CD4-positive, alpha-beta T cell treated with Interleukin-10 for 1 hour (primary cell): ENCODE results near the gene ZNF653.

Experiments used
- DNase-seq: peaks from one replicate; pipeline ENCODE4 v3.0.0-alpha.2; 2020

The ZNF653 gene

DNA sequence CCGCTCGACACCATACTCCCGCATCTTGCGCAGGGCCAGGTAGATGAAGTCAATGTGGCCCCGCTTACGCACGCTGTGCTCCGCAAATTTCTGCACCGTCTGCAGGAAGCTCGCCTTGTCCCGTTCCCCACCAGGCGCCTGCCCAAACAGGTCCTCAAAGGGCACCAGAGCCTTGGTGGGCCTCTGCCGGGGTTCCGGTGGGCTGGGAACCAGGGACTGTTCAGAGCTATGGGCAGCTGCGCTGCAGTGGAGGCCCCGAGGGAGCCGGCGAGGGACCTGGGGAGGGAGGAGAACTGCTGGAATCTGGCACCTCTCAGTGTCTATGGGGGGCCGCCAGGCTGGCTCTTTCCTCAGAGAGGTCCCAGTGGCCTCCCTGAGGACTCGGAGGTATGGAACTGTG, 8.3 kb upstream of the ZNF653 start:
- DNase-seq: no peak

DNA sequence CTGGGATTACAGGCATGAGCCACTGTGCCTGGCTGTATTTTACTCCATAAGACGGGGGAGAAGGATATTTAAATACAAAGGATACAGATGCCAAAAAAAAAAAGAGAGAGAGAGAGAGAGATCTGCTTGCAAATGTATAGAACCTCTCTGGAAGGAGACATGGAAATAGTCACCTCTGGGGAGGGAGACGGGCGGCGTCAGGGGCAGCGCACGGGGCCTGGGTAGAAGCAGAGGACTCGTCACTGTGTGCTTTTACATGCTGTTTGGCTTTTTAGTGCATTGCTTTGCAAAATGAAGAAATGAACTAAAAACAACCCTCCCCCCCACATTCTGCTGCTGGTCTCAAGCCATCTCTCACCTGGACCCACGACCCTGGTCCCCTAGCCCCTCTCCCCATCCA, 4.8 kb upstream of the ZNF653 start:
- DNase-seq: no peak

DNA sequence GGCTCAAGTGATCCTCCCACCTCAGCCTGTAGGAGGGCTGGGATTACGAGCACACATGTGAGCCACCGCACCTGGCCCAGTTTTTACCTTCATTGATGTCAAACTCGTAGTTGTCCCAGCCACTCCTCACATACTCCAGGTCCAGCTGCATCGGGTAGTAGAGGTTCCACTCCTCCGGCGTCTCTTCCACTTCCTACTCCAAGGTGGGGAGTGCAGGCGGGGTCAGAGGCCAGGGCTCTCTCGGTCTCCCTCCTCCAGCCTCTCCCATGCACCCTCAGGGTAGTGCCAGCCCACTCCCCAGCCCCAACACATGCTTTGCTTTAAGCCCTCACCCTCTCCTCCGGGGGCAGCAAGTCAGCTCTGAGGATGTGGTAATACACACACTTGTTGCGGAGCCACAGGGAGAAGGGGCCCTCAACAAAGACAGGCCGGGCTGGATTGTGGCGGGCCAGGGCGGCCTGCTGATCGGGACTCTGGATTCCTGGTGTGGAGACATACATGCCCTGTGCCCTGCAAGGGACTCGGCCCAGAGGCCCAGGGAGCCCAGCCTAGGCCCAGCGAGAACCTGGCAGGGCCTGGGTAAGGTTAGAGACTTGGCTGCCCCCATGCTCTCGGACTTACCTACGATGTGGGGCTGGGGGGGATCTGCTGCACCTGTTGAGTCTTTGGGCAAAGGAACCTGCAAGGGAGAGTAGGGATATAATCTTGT, 1.9 kb upstream of the ZNF653 start:
- DNase-seq: no peak

DNA sequence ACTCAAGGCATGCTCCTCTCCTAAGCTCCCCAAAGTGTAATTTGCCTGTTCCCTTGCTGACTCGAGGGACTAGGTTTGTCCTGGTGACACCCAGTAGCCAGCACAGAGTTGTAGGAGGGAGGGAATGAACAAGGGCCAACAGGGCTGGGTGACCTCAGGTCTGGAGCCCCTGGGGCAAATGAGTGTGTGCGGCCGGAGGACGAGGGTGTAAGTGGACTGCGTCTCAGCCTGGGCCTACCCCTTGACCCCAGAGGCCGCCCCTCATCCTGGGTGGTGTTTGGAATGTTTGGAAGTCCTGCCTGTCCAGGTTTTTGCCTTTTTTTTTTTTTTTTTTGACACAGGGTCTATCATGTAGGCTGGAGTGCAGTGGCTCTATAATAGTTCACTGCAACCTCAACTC, 1.3 kb upstream of the ZNF653 start:
- no peak for DNase-seq

DNA sequence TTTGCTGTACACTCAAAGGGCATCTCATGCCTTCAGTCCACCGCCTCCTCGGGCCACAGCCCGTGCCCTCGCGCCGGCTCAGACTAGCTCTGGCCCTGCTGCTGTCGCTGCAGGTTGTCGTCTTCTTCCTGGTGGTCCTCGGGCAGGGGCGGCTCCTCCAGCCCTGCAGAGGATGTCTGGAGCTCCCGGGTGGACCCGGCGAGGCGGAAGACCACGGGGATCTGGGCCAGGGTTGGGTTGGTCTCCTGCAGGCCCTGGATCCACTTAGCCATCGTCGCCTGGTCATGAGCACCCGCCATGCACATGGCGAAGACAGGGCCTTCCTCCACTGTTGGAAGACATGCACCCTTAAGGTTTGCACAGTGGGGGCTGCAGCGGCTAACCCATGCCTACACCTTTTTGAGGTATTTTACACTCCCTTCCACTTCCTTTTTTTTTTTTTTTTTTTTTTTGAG, 489 bp upstream of the ZNF653 start:
- no peak for DNase-seq

DNA sequence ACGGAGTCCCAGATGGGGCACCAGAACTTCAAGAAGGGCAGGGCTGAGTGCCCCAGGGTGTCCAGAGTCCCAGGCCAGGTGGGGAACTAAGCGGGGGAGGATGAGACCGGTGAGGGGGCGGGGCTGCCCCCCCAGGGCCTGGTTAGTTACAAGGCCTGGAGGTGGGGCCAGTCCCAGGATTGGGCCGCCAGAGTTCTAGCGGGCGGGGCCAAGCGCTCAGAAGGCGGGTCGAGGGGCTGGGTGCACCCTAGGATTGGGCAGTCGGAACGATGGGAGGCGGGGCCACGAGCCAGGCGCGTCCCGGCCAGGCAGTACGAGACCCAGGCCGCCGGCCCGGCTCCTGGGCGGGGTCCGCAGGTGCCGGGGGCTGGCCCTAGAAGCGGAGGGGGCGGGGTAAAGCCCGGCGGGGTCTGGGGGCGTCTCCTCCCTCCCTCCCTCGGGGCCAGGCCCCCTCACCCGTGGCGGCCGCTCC, 571 bp downstream of the ZNF653 start:
- peak; percentile 98 for DNase-seq

DNA sequence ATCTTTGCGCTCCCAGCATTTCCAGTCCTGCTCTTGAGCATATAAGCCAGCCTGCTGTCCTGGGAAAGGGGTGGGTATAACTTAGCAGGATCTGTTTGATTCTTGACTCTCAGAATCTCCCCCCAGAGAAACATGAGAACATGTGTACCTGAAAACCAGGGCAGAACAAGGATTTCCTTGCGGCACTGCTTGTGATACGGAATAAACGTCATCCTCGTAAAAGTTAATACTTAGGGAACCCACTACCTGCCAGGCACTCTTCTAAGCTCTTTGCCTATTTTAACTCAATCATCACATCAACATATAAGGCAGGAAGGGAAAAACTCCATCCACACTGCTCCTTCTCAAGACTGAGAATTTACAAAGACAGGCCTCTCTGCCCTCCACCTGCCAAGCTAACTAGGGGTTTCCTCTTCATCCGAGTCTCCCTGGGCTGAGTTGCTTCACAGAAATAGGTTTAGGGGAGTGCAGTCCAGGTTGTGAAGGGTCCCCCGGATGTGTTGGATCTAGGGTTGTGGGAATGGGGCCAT, 1.1 kb downstream of the ZNF653 start:
- no peak for DNase-seq

DNA sequence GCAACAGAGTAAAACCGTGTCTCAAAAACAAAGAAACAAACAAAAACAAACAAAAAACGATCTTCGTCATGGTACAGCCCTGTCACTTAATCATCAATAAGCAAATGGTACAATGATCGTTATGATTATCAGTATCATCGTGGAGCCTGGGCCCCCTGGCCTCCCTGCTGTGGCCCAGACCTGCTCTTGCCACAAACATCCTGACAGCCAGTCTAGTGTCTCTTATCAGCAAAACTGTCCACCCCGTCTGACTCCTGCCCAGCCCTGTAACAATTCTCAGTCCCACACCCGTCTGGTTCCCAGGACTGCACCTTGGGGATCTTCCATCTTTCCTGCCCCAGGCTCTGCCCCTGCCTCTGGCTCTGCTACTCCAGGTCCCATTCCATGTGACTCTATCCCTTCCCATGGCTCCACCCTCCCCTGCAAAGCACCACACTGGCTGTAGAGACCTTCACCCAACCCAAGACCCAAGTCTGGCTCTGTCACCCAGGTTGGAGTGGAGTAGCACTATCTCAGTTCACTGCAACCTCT, 5.7 kb downstream of the ZNF653 start:
- no peak for DNase-seq

DNA sequence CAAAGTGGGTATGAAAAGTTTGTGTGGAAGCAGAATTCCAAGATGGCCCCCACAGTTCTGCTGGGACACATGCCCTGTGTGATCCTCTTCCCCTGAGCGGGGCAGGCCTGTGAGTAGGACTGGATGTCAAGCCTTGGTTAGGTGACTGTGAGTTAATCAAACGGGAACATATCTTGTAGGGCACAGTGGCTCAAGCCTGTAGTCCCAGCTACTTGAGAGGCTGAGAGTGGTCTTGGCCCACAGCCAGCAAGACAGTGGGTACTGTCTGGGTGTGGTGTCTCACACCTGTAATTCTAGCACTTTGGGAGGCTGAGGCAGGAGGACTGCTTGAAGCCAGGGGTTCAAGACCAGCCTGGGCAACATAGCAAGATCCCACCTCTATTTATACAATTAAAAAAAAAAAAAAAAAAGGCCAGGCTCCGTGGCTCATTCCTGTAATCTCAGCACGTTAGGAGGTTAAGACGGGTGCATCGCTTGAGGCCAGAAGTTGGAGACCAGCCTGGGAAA, 6.4 kb downstream of the ZNF653 start:
- DNase-seq: no peak

DNA sequence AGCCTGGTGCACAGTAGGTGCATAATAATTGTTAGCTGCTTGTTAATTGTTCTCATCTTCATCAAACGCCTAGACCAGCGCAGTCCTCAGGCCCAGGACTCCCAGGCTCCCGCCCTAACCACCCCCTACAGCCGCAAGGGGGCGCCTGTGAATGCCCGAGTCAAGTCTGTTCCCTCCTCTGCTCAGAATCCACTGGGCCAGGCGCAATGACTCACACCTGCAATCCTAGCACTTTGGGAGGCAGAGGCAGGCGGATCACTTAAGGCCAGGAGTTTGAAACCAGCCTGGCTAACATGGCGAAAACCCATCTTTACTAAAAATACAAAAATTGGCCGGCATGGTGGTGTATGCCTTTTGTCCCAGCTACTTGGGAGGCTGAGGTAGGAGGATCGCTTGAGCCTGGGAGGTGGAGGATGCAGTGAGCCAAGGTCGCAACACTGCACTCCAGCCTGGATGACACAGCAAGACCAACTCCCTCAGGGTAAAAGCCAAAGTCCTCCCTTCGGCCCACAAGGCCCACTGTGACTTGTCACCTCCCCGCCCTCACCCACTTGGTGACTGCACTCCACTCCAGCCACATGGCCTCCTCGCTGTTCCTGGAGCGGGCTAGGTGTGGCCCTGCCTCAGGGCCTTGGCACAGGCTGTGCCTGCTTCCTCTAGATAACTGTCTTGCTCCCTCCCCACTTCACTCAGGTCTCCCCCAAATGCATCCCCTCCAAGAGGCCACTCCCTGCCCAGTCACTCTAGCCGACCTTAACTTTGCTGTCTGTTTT, 9.1 kb downstream of the ZNF653 start:
- DNase-seq: peak; percentile 68

DNA sequence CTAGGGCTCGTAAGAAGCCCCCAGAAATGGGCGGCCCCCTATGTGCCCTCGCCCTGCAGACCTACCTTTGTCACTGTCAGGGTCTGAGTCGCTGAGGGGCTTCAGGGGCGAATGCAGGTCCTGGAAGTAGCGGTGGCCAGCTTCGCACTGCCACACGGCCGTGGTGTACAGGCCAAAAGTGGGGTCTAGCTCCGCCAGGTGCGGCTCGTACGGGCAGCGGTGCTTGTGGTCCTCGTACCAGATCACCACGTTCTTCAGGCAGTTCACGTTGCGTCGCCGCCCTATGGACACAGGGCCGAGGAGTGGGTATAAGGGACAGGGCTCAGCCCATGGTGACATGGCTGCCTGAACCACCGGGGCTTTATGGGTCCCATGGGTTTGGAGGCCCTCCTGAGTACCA, 9.8 kb downstream of the ZNF653 start:
- no peak for DNase-seq

DNA sequence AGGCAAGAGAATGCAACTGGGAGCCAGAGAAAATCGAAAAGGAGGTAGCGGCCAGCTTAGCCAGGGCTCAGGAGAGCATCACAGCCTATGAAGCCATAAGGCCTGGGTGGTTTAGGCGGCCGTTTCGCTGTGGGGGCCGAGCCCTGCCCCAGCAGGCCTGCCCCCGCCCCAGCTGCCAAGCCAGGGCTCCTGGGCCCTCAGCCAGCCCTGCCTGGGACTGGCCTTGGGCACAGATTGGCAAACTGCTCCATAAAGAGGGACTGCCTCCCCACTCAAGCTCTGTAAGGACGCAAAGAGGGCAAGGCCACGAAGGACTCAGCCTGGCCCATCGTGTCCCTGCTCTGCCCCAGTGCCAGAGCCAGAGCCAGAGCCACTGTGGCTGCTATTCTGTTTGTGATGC, 10.2 kb downstream of the ZNF653 start:
- DNase-seq: no peak

DNA sequence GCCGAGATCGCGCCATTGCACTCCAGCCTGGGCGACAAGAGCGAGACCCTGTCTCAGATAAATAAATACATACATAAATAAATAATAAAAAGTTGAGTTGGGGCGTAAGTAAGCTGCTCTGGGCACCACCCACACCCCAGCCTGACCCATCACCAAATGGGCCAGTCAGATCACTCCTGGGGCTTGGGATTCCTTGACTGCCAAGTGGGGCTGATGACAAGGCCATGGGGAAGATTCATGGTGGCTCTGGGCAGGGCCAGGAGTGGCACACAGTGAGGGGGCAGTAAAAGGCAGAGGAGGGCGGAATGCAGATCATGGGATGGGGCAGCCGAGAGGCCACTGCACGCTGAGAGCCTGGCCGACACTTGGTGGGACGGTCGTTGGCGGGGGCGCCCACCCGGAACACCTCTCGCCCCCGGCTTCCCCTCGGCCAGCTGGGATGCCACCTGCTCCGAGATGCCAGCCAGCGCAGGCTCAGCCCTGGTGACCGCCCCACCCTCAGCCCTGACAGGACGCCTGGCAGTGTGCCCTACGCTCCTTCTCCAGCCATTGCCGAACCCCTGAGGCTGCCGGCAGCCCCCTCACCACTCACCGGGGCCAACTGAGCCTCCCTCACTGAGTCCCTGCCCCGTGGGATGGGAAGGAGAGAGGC, 10.9 kb downstream of the ZNF653 start:
- DNase-seq: no peak

DNA sequence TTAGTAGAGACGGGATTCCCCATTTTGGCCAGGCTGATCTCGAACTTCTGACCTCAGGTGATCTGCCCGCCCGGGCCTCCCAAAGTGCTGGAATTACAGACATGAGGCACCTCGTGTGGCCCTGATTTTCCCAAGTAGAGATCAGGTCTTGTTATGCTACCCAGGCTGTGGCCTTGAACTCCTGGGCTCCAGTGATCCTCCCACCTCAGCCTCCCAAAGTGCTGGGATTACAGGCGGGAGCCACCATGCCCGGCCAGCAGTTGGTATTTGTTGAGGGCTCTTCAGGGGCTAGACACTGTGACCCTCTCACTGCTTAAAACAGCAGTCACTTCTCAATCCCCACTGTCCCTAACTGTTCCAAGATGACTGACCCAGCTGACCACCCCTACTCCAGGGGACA, 16.3 kb downstream of the ZNF653 start:
- no peak for DNase-seq

DNA sequence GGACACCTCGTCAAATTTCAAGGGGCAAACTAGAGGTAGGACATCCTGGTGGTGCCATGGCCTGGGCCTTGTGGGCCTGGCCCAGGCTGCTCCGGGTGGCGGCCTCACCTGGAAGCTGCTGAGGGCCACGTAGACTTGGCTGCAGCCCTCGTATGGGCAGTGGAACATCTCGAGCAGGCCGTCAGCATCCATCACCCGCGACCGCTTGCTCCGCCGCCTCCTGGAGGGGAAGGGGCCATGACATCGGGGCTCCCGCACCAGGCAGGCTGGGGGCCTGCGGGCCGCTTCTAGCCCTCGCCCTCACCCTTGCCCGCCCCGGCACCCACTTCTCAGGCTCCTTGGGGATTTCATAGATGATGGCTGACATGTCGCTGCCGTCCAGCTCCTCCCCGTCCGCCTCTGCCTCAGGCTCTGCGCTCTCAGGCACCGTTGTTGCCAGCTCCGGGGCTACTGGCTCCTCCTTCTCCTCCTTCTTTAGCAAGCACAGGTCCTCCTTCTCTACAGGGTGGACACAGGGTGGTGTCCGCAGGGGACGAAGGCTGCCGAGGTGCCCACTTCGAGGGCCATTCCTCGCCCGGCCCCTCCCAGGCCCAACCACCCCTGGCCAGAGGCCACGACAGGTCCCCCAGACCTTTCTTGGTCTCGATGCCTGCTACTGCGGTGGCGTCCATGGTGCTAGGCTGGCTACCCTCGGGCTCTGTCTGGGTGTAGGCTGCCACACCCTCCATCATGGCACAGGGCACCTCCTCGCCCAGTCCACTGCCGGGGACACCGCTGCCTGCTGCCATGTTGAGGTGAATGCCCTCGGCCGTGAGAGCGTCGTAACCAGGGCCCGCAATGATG, 18.8 kb downstream of the ZNF653 start:
- no peak for DNase-seq

DNA sequence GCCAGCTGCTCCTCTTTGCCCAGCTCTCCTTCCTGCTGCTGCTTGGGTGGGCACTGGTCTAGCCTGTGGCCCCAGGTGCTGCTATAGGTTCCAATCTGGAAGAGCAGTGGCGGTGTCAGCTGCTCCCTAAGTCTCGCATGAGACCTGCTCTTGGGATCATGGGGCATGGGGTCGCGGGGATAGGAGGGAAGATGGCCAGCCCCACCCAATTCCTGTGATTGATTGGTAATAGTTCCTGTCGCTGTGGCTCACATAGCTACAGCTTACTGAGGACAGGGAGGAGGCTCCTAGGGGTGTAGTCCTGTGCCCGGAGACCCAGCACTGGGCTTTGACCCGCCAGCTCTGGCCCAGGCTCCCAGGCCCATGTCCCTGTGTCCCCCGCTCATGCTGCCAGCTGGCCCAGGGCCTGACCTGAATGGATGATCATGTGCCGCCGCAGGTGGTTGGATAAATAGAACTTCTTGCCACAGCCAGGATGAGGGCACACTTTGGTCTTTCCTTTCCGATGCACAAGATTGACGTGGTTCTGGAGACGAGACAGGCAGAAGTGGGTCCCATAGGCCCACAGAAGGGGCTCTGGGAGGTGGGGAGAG, 20.3 kb downstream of the ZNF653 start:
- DNase-seq: no peak

DNA sequence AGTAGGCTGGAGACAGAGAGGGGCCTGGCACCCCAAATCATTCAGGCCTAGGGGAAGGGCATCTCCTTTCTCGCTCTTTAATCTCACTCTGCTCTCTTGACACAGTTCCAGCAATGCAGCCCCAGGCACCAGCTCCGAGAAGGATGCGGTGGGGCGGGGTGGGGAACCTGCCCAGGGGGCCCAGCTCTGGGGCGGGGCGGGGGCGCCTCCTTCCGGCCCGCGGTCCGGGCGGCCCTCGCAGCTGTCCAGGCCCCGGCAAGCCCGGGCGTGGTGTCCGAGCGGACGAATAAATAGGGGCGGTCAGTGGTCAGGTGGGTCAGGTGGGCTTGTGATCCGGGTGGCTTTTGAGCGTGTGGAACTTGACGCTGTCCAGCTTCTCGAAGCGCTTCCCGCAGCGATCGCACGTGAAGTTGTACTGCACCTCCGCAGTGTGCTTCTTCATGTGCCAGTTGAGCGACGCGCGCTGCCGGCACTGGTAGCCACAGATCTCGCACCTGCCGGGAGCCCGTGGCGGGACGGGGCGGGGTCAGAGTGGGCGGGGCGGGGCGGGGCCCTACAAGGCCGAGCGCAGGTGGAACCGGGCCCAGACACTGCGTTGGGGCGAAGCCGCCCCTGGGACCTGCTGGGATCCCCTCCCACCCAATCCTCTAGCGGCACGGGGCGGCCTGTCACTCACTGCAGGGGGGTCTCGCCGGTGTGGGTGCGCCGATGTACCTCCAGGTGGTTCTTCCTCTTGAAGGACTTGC, 22.1 kb downstream of the ZNF653 start:
- no peak for DNase-seq

DNA sequence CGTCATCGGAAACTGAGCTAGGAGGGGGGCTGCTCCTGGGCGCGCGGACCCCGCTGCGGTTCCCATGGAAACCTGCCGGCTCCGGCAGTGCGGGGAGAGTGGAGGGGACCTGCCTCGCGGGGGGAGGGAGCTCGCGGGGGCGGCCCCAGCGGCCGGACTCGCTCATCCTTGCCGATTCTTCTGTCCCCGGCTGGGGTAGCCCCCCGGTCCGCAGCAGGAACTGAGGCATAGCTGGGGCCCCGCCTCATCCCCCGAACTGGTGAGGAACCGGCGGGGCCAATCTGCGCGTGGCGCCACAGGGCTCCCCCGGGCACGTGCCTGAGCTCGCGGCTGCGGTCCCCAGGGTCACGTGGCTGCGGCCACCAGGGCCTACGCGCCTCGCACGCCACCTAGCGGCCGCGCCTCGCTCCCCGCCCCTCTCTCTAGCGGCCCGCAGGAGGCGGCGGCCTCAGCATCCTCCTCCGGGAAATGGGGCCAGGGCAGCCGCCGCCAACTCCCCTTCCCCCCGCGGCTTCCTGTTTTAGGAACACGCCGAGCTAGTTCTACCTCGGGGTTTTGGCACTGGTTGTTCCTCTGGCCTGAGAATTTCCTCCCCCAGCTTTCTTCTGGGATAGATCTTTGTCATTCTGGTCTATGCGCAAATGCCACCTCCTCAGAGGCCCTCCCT, 23.1 kb downstream of the ZNF653 start:
- peak; percentile 90 for DNase-seq

DNA sequence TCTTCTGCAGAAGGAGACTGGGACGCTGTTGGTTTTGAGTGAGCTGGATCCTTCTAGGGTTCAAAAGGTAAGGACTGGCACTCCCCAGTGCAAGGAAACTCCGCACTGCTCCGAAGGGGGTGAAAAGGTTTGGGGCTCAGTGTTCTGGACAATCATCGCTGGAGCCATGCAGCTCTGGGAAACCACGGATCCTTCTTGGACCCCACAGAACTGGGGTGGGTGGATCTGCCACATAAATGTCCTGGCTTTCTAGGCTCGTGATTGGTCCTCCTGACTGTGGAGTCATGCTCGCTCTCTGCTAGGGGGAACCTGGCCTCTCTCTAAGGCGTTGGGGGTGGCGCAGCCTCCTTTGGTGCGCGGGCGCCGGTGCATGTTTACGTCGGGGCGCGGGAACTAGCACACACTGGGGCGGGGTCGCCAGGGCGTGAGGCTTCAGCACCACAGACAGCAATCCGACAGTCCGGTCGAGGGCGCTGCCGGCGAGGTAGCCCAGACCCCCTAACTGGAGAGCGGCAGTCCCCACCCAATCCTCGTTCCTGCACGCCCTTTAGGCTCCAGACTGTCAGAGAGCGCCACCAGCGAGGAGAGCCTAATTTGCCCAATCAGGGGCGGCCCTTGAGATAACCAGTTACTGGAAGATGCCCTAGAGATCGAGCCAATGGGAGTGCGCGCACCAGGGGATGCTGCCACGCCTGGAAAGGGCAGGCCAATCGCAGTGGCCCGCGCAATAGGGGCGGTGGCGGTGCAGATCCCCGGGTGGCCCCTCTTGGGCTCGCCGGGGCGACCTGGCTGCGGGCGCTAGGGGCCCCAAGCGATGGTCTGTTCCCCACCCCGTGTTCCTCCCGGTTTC, 23.9 kb downstream of the ZNF653 start:
- DNase-seq: peak; percentile 74
